Measurements from ENCODE around the gene ZNF808. TPM values are rescaled to one million over a fixed set of nuclear protein-coding genes. Genes with fewer than 3 reads are reported as not detected.
"Not testable (repeated sequence)": the region's sequence is repeated elsewhere in the genome, so short reads cannot be mapped to it uniquely, and the experiment has no call there.

Gene ZNF808
- total RNA-seq, 4 donors from 2014 or later: 11.3 to 18.7 (median 14.2) TPM

GRCh38 chr19:52524086-52524485 is 3.4 kb upstream of the ZNF808 start:
- intact Hi-C loops (cut with DNase I): no loop called here
- no peak overlapping the region for H3K4me3 ChIP-seq
- H3K9me3 ChIP-seq: no peaks in the 10 kb centered on the region
- H3K36me3 ChIP-seq: no peaks in the 10 kb centered on the region
- no peaks in the 10 kb centered on the region for H3K27me3 ChIP-seq
- no peak for DNase-seq (ENCODE audit: extremely low spot score)
- WGBS: 85% methylated on average over 20 of the region's 20 CpGs
- peaks cover 11 to 21% (median 15%) of the 10 kb centered on the region in 4 donors for H3K4me1 ChIP-seq
- H3K27ac ChIP-seq (replicated peaks in 1 of 4): no peak overlapping the region
- TF ChIP-seq POLR2A (IDR thresholded peaks at IDR 0.05; ENCODE audit: low read depth): no peak
- no peak for TF ChIP-seq CTCF (IDR thresholded peaks at IDR 0.05)
- no peak for TF ChIP-seq EP300 (IDR thresholded peaks at IDR 0.05)
- no peak for TF ChIP-seq POLR2AphosphoS5 (IDR thresholded peaks at IDR 0.05)

- intact Hi-C loops (cut with DNase I): loop anchor here (5.0 kb wide), 2 partner anchors 39 to 164 kb away; no protein-coding TSS in a partner anchor
- Histone ChIP-seq H3K4me1 (peaks cover 12 to 27% (median 16%) of the 10 kb centered on the region in 4 donors), H3K27me3 (no peaks in the 10 kb centered on the region), H3K4me3 (peak overlapping the region; percentile 68 to 81 (median 74)), H3K27ac (replicated peaks in 1 of 4) (peak overlapping the region; percentile 83 to 95 (median 92)), H3K9me3 (no peaks in the 10 kb centered on the region), H3K36me3 (peaks cover 0 to 4% (median under 1%) of the 10 kb centered on the region in 4 donors)
- DNase-seq (ENCODE audit: extremely low spot score): no peak
- under 1% methylated on average over 25 of the region's 25 CpGs for WGBS
- TF ChIP-seq POLR2A (IDR thresholded peaks at IDR 0.05; ENCODE audit: low read depth) (no peak), EP300 (IDR thresholded peaks at IDR 0.05) (no peak), POLR2AphosphoS5 (IDR thresholded peaks at IDR 0.05) (no peak), CTCF (IDR thresholded peaks at IDR 0.05) (no peak)
These were observed 486 bp downstream of the ZNF808 start for GRCh38 chr19:52527956-52528351.

- Histone ChIP-seq H3K9me3 (no peaks in the 10 kb centered on the region), H3K4me3 (no peak overlapping the region), H3K27ac (replicated peaks in 1 of 4) (no peak overlapping the region), H3K27me3 (no peaks in the 10 kb centered on the region), H3K36me3 (peaks cover 5 to 15% (median 5%) of the 10 kb centered on the region in 4 donors), H3K4me1 (peaks cover 23 to 39% (median 27%) of the 10 kb centered on the region in 4 donors)
- no peak for DNase-seq (ENCODE audit: extremely low spot score)
- TF ChIP-seq POLR2A (IDR thresholded peaks at IDR 0.05; ENCODE audit: low read depth) (no peak), POLR2AphosphoS5 (IDR thresholded peaks at IDR 0.05) (no peak), CTCF (IDR thresholded peaks at IDR 0.05) (no peak), EP300 (IDR thresholded peaks at IDR 0.05) (no peak)
- 75% methylated on average over 2 of the region's 2 CpGs for WGBS
- intact Hi-C loops (cut with DNase I): no loop called here
These were observed 5.0 kb downstream of the ZNF808 start for GRCh38 chr19:52532480-52532879.

GRCh38 chr19:52533901-52534300 is 6.4 kb downstream of the ZNF808 start:
- DNase-seq (ENCODE audit: extremely low spot score): no peak
- Histone ChIP-seq H3K27me3 (no peaks in the 10 kb centered on the region), H3K27ac (replicated peaks in 1 of 4) (no peak overlapping the region), H3K4me1 (peaks cover 11 to 29% (median 17%) of the 10 kb centered on the region in 4 donors), H3K9me3 (no peaks in the 10 kb centered on the region), H3K36me3 (peaks cover 5 to 15% (median 5%) of the 10 kb centered on the region in 4 donors), H3K4me3 (no peak overlapping the region)
- 83% methylated on average over 5 of the region's 5 CpGs for WGBS
- TF ChIP-seq POLR2A (IDR thresholded peaks at IDR 0.05; ENCODE audit: low read depth) (no peak), EP300 (IDR thresholded peaks at IDR 0.05) (no peak), CTCF (IDR thresholded peaks at IDR 0.05) (no peak), POLR2AphosphoS5 (IDR thresholded peaks at IDR 0.05) (no peak)
- intact Hi-C loops (cut with DNase I): no loop called here

GRCh38 chr19:52535385-52535770 is 7.9 kb downstream of the ZNF808 start:
- Histone ChIP-seq H3K4me3 (peak overlapping the region; percentile 62 to 80 (median 65)), H3K36me3 (peaks cover 5 to 19% (median 5%) of the 10 kb centered on the region in 4 donors), H3K27ac (replicated peaks in 1 of 4) (peak overlapping the region; percentile 69 to 91 (median 84)), H3K4me1 (peaks cover 8 to 22% (median 15%) of the 10 kb centered on the region in 4 donors)
- H3K9me3 ChIP-seq; intact Hi-C loops (cut with DNase I); H3K27me3 ChIP-seq; DNase-seq (ENCODE audit: extremely low spot score): not testable (repeated sequence)
- WGBS: 3% methylated on average over 12 of the region's 15 CpGs

Measured in esophagus muscularis mucosa (tissue), 4 donors.